RWPE2 (cell line): ENCODE data around the gene PRMT1.

Experiments
- ATAC-seq: fragments of 200-7000 bp; cut with Tn5 transposase; 3 replicates; pipeline ENCODE4 v1.9.1; 2021; ENCODE audit warnings: low read depth
- DNase-seq: peaks from one replicate; pipeline ENCODE4 v3.0.0-alpha.2; 2020; ENCODE audit warnings: low spot score
- H3K27ac ChIP-seq: fragments of 450-650 bp; 2 replicates; pipeline ENCODE4 v1.5.1; 2017; ENCODE audit warnings: mild to moderate bottlenecking; ENCODE audit not compliant: poor library complexity, severe bottlenecking
- H3K27me3 ChIP-seq: fragments of 250-450 bp; sonication (Bioruptor Pico); 2 replicates; pipeline ENCODE4 v1.5.1; 2021; ENCODE audit warnings: mild to moderate bottlenecking, moderate library complexity; ENCODE audit not compliant: insufficient read depth, poor library complexity, severe bottlenecking
- H3K36me3 ChIP-seq: fragments of 250-450 bp; sonication (Bioruptor Pico); 2 replicates; pipeline ENCODE4 v1.5.1; 2020; ENCODE audit warnings: low read depth, mild to moderate bottlenecking, moderate library complexity
- H3K4me1 ChIP-seq: fragments of 250-450 bp; sonication (Bioruptor Pico); 2 replicates; pipeline ENCODE4 v1.5.1; 2021; ENCODE audit warnings: mild to moderate bottlenecking, moderate library complexity; ENCODE audit not compliant: insufficient read depth, poor library complexity, severe bottlenecking
- H3K4me3 ChIP-seq: fragments of 250-450 bp; sonication (Bioruptor Pico); 2 replicates; pipeline ENCODE4 v1.5.1; 2021; ENCODE audit warnings: mild to moderate bottlenecking, moderate library complexity; ENCODE audit not compliant: severe bottlenecking
- H3K9me3 ChIP-seq: fragments of 250-450 bp; sonication (Bioruptor Pico); 2 replicates; pipeline ENCODE4 v1.5.1; 2021; ENCODE audit warnings: mild to moderate bottlenecking, moderate library complexity; ENCODE audit not compliant: severe bottlenecking
- TF ChIP-seq, protein P1 (sequence below): fragments of 450-650 bp; IDR thresholded peaks from one replicate; pipeline ENCODE4 v1.5.1; 2017; ENCODE audit warnings: mild to moderate bottlenecking, moderate library complexity; ENCODE audit not compliant: poor library complexity, severe bottlenecking

PRMT1 gene

DNA sequence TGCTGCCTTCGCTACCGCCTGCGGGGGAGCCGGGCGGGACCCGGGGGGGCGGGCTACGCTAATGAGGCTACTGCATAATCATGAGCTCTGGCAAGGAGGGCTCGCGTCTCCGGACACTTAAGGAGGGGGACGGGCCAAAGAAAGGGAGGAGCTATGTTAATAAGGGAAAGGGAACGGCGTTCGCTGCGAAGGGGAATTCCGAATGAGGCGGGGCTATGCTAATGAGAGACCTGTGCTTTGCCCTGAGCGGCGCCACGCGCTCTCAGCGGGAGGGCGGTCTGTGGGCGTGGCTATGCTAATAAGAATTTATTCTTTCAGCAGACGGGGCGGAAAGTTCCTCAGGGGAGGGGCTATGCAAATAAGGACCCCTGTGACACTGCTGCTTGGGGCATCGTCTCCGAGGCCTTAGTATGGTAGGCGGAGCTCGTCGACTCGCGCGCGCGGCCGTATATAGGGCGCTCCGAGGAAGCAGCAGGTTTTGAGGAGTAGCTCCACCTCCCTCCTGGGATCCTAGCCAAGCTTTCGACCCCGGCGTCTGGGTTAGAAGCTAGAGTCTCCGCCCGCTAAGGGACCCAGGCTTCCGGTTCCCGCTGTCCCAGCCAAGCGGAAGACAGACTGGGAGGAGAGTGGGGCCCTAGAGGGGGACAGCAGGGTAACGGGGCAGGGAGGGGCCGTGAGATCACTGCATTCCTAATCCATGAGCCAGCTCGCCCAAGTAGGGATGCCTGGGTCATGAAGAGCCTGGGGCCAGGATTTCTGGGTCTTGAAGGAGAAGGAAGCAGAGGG lies 36.8 kb upstream of the PRMT1 start, which contains the start of gene RRAS:
Gene RRAS, minus strand, starts transcription at position 31 of the 786 bp plus-strand sequence. CDS start 45 bp downstream, outside the sequence.
- Histone ChIP-seq H3K27me3 (no peaks in the 10 kb centered on the region), H3K9me3 (no peaks in the 10 kb centered on the region), H3K27ac (peak within 1 kb of the TSS; percentile 99), H3K4me3 (peak within 1 kb of the TSS; percentile 59), H3K36me3 (peaks cover 9% of the 10 kb centered on the region), H3K4me1 (no peaks in the 10 kb centered on the region)
- ATAC-seq (peak; percentile 73), DNase-seq (peak; percentile 99)
- TF ChIP-seq, protein P1, sequence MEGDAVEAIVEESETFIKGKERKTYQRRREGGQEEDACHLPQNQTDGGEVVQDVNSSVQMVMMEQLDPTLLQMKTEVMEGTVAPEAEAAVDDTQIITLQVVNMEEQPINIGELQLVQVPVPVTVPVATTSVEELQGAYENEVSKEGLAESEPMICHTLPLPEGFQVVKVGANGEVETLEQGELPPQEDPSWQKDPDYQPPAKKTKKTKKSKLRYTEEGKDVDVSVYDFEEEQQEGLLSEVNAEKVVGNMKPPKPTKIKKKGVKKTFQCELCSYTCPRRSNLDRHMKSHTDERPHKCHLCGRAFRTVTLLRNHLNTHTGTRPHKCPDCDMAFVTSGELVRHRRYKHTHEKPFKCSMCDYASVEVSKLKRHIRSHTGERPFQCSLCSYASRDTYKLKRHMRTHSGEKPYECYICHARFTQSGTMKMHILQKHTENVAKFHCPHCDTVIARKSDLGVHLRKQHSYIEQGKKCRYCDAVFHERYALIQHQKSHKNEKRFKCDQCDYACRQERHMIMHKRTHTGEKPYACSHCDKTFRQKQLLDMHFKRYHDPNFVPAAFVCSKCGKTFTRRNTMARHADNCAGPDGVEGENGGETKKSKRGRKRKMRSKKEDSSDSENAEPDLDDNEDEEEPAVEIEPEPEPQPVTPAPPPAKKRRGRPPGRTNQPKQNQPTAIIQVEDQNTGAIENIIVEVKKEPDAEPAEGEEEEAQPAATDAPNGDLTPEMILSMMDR: no peak

DNA sequence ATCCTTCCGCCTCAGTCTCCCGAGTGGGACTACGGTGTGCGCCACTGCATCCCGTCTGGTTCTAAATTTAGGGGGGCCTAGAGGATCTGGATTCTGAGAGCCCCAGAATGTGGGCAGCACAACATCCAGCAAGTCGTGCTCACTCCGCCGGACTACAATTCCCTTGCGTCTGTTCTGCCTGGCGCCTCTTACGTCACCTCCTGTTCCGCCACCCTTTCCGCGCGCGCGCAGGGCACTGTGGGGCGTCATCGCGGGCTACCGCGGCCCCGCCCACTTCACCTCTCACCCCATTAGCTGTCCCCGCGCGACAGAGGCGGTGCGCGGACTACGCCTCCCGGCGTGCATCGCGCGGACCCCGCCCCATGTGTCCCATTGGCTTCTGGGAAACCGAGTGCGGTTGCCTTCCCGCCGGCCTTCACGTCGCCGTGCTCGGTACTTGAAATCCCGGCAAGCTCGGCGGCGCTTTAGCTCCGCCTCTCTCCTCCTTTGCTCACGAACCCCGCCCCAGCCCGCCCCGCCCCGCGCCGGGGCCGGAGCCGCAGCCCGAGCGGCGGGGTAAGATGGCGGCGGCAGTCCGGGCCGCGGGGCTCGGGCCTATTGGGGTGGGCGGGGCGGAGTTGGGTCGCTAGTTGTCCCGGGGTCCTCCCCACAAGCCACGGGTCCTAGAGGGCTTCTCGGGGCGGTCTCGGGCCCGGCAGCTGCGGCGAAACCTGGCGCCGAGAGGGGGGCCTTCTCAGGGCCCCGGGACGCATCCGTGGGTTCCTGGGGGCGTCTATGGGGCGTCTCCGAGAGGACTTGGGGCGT lies 35.2 kb upstream of the PRMT1 start, which contains the start of gene SCAF1:
Gene SCAF1, plus strand, starts transcription at position 522 of the 804 bp plus-strand sequence. CDS start 2,818 bp downstream, outside the sequence.
- DNase-seq (peak; percentile 99), ATAC-seq (peak; percentile 46)
- peak within 1 kb of the TSS; percentile 76 for H3K4me3 ChIP-seq
- TF ChIP-seq, protein P1: no peak
- peak within 1 kb of the TSS; percentile 99 for H3K27ac ChIP-seq
- H3K36me3 ChIP-seq: peaks cover 23% of the 10 kb centered on the region
- no peaks in the 10 kb centered on the region for H3K9me3 ChIP-seq
- no peaks in the 10 kb centered on the region for H3K4me1 ChIP-seq
- no peaks in the 10 kb centered on the region for H3K27me3 ChIP-seq

DNA sequence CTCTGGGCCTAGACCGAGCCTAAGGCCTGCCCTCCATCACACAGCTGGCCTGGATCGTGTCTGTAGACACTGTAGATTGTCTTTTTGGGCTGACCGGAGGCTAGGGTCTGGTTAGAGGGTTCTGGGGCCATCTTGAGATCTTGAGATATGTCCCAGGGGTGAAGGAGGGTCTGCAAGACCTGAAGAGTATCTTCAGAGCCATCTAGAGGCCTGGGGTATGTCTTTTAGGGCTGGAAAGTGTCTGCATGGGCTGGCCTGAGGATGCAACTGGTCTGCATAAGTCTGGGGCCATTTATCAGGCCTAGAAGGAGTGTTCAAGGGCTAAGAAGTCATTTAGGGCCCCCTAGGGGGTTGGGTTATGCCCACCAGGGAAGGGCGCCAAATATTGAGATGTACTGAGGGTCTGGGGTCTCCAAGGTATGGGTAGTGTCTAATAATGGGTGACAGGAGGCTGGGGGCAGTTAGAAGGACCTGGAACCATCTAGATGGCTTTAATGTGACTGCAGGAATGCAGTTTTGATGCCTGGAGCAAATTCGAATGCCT lies 34.5 kb upstream of the PRMT1 start:
- H3K36me3 ChIP-seq: peaks cover 29% of the 10 kb centered on the region
- peak overlapping the region; percentile 99 for H3K27ac ChIP-seq
- H3K4me3 ChIP-seq: peak overlapping the region; percentile 76
- no peak for DNase-seq
- TF ChIP-seq, protein P1: no peak
- no peaks in the 10 kb centered on the region for H3K9me3 ChIP-seq
- no peak for ATAC-seq
- no peaks in the 10 kb centered on the region for H3K4me1 ChIP-seq
- H3K27me3 ChIP-seq: no peaks in the 10 kb centered on the region

DNA sequence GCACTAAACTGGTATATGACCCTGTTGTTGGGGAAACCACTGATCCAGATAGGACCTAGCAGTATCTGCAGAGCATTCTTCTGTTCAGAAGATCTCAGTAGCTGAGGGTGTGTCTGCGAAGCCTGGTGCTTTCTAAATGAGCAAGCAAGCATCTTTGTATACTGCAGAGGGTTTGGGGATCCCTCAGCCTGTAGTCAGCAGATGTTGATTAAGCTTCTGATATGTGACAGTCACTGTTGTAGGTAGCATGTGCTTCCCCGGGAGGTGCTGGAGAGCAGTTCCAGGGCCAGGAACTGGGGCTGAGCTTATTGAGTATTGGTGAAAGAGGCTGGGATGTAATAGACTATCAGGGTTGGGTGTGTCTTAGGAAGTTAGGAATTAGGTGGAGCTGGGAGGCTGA lies 33.6 kb upstream of the PRMT1 start:
- Histone ChIP-seq H3K36me3 (peaks cover 38% of the 10 kb centered on the region), H3K27me3 (no peaks in the 10 kb centered on the region), H3K9me3 (no peaks in the 10 kb centered on the region), H3K4me3 (no peak overlapping the region), H3K4me1 (no peaks in the 10 kb centered on the region), H3K27ac (no peak overlapping the region)
- TF ChIP-seq, protein P1: no peak
- no peak for DNase-seq
- no peak for ATAC-seq
